HG02943 (cell line): Measurements from ENCODE around the gene LTF.
"Not testable (repeated sequence)": the region's sequence is repeated elsewhere in the genome, so short reads cannot be mapped to it uniquely, and the experiment has no call there.

Experiments used
- ATAC-seq: cut with Tn5 transposase; IDR thresholded peaks from one replicate; pipeline ENCODE4 v1.9.1; 2021; ENCODE audit warnings: mild to moderate bottlenecking, low read depth, moderate library complexity; ENCODE audit not compliant: unreplicated experiment

Gene LTF

DNA sequence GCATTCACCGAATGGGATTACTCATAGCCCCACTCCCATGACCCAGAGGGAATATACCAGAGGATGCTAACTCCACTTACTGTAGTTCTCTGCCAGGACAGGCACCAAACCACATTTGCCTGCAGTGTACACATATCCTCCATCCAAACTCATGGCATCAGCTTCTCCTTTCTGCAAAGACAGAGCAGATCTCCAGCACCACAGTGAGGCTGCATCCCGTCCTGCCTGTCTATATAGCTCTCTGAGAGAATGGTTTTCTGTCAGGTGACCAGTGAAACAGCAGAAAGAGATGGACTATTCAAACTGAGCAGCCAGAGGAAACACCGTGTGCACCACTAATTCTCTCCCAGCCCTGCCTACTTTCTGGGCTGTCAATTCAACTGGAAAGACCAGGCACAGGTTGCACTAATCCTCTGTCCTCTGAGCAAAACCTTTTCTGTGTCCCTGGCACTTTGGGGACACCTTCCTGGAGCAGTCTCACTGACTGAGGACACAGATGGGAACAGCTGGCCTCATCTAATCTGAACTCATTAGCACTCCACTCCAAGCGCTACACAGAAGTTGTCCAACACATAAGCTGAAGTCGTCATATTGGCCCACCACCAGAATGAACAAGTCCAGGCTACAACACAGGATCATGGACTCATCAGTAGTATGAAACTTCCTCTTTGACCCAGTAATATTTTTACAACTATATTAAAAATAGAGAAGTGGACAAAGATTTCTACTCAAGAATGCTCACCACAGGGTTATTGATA is 17.3 kb downstream of the LTF start:
- ATAC-seq: no peak

DNA sequence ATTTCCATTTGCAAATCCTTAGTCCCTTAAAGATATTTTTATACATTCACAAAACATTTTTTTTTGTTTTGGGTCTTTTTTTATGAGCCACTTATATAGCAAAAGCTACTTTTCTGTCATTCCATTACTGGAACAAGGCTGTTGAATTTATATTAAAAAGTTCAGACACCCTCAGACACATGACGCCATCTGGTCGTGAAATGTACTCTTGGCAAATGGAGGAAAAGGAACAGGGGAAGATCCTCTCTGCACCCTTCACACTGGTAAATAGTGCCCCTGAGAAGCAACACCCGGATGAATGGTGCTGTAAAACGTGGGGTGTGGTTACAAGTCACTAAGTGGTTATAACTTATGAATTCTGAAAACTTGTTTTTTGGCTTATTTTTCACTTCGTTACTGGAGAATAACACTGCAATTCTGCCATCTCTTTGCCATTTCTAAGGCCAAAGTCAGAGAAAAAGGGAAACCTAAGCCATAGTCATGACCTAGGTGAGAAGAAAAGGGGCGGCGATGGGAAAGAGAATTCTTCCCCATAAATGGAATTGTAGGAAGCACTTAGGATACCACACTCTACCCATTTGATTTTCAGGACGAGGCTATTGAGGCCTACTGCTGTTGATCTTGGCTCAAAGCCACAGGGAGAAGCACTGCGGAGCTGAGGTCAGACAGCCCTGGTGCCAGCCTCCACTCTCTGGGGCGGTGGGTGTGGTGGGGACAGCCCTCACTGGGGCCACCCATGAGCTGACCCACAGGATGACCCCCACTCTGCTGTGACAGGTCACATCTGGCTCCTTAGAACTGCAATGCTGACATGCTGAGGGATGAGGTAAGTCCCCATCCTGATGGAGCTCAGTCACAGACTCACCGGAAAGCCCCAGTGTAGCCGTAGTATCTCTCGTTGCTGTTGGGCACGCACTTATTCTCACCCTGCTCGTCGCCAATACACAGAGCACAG is 21.9 kb downstream of the LTF start:
- ATAC-seq: no peak

DNA sequence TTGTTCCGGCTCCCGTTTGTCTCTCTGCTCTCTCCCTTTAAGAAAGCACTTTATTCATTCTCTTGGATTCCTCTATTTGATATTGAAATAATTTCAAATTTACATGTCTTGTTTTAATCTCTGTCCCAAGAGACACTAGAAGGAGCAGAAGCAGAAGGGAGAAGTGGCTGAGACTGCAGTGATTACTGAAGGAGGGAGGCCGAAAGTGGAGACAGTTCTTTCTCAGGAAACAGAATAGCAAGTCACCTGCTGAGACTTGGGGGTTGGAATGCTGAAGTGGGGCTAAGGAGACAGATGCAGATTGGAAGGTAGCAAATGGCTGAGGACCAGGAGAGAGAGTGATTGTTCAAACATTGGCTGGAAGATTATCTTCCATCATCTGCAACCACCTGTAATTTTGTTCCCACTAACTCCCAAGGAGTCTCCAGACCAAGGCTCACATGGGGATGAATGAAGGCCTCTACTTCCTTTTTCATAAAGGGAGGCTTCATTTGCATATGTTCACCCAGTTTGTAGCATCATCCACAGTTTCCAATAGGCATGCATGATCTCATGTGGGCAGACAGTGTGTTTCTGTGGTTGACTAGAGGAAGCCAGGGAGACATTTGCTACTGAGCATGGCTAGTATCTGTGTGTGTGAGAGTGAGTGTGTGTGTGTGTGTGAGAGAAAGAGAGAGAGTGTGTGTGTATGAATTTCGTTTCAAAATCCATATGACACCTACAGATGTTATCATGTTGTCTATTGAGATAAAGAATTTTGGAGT is 24.0 kb downstream of the LTF start:
- ATAC-seq: no peak

GRCh38 chr3:46438831-46439230 is 25.9 kb downstream of the LTF start:
- no peak for ATAC-seq

- no peak for ATAC-seq
Measured at GRCh38 chr3:46435081-46435726, 29.5 kb downstream of the LTF start.

DNA sequence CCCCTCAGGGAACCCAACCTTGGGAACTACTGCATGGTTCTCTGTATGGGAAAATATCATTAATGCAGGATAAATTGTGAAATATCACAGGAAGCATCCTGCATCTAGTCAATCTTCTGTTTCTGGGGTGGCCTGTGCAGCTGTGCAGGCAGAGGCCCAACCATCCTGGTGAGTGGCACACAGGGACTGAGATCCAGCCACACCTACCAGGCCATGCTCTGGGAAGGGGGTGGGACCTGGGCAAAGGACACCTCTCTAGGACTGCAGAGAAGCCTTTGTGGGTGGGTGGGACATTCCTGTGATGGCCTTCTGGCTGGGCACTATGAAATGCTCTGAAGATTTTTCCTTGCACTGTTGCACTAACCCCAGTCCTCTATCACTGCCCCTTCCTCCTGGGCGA is 30.9 kb downstream of the LTF start:
- ATAC-seq: no peak

DNA sequence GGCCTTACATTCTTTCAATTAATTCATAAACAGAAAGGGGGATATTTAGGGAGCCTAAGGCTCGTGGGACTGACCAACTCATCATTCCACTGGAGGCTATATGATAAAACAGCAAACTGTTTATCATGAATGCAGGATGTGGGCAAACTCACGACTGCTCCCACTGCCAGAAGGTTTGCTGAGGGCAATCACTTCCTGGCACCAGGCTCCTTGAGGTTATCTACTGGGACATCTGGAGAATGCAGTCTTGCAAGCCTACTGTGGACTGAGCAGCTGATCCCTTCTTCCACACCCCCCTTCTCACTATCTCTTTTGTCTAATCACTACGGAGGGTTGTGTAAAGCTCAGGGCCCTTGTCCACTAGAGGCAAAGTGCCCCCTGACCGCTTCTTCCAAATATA is 31.6 kb downstream of the LTF start:
- ATAC-seq: not testable (repeated sequence)

DNA sequence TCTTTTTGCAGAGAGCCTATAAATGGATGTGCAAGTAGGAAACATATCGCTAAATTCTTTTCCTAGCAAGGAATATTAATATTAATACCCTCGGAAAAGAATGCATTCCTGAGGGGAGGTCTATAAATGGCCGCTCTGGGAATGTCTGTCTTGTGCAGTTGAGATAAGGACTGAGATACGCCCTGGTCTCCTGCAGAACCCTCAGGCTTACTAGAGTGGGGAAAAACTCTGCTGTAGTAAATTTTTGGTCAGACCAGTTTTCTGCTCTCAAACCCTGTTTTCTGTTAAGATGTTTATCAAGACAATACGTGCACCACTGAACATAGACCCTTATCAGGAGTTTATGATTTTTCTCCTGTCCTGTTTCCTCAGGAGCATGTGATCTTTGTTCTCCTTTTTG is 32.8 kb downstream of the LTF start:
- ATAC-seq: not testable (repeated sequence)

DNA sequence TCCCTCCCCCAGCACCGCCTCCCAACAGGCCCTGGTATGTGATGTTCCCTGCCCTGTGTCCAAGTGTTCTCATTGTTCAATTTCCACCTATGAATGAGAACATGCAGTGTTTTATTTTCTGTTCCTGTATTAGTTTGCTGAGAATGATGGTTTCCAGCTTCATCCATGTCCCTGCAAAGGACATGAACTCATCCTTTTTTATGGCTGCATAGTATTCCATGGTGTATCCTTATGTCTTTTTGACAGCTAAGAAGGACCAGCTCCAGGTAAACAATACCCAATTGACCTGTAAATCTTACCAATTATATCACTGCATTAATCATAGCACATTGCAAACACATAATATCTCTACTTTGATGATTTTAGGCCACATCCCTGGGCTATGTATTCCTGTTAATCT is 33.8 kb downstream of the LTF start:
- ATAC-seq: not testable (repeated sequence)

DNA sequence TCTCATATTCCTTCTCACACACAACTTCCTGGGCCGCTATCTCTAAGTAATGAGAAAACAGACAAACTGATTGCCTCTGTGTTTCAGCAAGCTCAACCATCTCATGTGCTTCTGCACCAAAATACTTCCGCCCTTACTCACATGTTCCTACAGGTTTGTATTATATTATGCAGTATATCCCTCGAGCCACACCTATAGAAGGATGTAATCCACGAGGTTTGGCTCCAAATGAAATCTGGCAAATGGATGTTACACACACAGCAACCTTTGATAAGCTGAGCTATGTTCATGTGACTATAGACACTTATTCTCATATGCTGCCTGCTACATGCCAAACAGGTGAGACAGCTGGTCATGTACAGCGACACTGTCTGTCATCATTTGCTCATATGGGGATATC is 35.0 kb downstream of the LTF start:
- ATAC-seq: no peak

DNA sequence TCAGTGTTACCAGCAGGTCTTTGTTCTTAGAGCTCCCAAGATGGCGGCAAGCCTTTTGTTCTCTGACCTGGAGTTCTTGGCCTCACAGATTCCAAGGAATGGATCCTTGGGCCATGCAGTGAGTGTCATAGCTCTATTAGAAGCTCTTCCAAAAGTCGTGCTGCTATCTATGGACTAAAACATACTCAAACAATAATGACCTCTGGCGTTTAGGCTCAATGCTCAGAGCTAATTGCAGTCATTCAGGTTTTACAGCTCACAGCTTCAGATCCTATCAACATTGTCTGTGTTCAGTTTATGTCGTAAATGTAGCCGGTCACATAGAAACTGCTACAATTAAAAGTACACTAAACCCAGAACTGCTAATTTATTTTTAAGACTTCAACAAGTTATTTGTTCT is 35.5 kb downstream of the LTF start:
- no peak for ATAC-seq

GRCh38 chr3:46427916-46428833 is 36.5 kb downstream of the LTF start:
- ATAC-seq: no peak

DNA sequence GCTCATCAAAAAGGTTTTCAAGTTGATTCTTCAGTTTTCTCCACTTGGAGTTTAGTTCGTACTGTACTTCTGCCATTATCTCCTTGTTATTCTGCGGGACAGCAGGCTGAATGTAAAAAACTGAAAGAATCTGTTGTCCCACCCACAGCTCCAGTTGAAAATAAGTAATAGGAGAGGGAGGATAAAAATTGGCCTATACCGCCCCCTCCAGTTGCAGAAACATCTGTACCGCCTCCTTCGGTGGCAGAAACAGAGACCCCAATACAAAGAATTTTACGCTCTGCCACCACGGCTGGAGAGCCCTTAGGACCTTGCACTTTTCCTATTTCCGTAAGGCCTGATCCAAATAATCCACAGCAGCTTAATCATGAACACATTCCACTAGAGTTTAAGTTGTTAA is 37.3 kb downstream of the LTF start:
- not testable (repeated sequence) for ATAC-seq

- ATAC-seq: not testable (repeated sequence)
Measured at GRCh38 chr3:46426476-46426875, 38.2 kb downstream of the LTF start.

- no peak for ATAC-seq
Measured at GRCh38 chr3:46423588-46423987, 41.1 kb downstream of the LTF start.

DNA sequence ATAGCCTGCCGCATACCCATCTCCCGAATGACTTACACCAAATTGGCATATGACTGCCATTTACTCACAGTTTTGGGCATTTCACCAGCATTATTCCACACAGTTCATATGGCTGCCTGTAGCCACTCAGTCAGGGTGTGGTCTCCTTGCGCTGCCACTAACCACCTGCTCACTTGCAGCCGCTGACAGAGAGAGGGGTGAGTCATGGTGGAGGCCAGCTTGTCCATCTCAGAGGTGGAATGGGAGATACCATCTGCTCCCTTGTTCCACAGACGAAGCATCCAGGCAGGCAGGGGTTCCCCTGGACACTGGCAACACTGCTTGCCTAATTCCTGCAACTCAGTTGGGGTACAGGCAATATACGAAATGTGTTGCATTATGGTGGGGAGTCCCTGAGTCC is 42.1 kb downstream of the LTF start:
- no peak for ATAC-seq

DNA sequence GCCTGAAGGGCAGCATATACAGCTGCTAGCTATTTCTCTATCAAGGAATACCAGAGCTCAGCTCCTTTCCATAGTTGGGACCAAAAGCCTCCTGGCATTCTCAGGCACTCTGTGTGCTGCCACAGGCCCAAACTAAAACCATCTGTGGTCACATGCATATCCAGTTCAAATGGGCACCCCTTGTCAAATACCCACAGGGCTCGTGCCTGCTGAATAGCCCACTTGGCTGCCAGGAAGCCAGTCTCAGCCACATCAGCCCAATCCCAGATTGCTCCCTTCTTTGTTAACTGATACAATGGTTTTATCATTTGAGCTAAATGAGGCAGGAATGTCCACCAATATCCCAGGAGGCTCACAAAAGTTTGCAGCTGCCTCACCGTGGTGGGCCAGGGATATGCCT is 43.8 kb downstream of the LTF start:
- no peak for ATAC-seq

DNA sequence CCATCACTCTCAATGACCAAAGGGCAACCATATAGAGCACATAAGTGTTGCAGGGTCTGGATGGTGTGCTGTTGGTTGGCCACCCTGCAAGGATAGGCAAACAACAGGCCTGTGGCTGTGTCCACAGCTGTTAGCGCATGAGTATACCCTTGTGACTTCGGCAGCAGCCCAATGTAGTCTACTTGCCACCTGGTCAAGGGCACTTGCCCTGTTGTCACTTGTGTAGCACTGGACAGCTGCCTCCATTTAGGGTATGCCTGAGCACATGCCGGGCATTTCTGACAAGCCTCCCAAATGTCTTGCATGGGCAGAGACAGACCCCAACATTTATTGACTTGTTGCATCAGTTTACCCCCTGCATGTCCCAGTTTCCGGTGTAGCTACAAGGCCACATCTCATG is 44.9 kb downstream of the LTF start:
- ATAC-seq: no peak

- ATAC-seq: no peak
Measured at GRCh38 chr3:46417841-46418611, 46.7 kb downstream of the LTF start.
